H9 (cell line): ENCODE results near the gene CREB5. TPM values are rescaled to one million over a fixed set of nuclear protein-coding genes. Genes with fewer than 3 reads are reported as not detected.

ENCODE experiments used
- DNase-seq: peaks from one replicate; pipeline ENCODE4 v3.0.0-alpha.2; 2017
- H2AFZ ChIP-seq: one replicate; pipeline ENCODE4 v1.6.1; 2013; ENCODE audit warnings: mild to moderate bottlenecking, low read length, control low read depth, moderate library complexity
- H2AK5ac ChIP-seq: 2 replicates; pipeline ENCODE4 v1.6.1; 2013; ENCODE audit warnings: low read length, control low read depth, mixed read lengths; ENCODE audit not compliant: insufficient read length
- H2BK120ac ChIP-seq: one replicate; pipeline ENCODE4 v1.6.1; 2013; ENCODE audit warnings: low read depth, mild to moderate bottlenecking, low read length, control low read depth, inconsistent platforms; ENCODE audit not compliant: poor library complexity, severe bottlenecking
- H2BK12ac ChIP-seq: 2 replicates; pipeline ENCODE4 v1.6.1; 2013; ENCODE audit warnings: low read length, control low read depth, mixed read lengths, low read depth; ENCODE audit not compliant: insufficient read length
- H2BK15ac ChIP-seq: 2 replicates; pipeline ENCODE4 v1.6.1; 2013; ENCODE audit warnings: low read depth, low read length, control low read depth
- H2BK20ac ChIP-seq: one replicate; pipeline ENCODE4 v1.6.1; 2013; ENCODE audit warnings: low read depth, mild to moderate bottlenecking, low read length, control low read depth, inconsistent platforms; ENCODE audit not compliant: poor library complexity, severe bottlenecking
- H2BK5ac ChIP-seq: 2 replicates; pipeline ENCODE4 v1.6.1; 2013; ENCODE audit warnings: low read length, control low read depth, mixed read lengths; ENCODE audit not compliant: insufficient read length
- H3K14ac ChIP-seq: 2 replicates; pipeline ENCODE4 v1.6.1; 2013; ENCODE audit warnings: low read length, control low read depth; ENCODE audit not compliant: insufficient read depth
- H3K18ac ChIP-seq: 2 replicates; pipeline ENCODE4 v1.6.1; 2013; ENCODE audit warnings: low read depth, mild to moderate bottlenecking, mixed read lengths, low read length, control low read depth; ENCODE audit not compliant: insufficient read length
- H3K23ac ChIP-seq: 2 replicates; pipeline ENCODE4 v1.6.1; 2013; ENCODE audit warnings: low read length, control low read depth, mixed read lengths, low read depth; ENCODE audit not compliant: insufficient read length
- H3K23me2 ChIP-seq: 2 replicates; pipeline ENCODE4 v1.6.1; 2013; ENCODE audit warnings: low read depth, mild to moderate bottlenecking, mixed read lengths, low read length, control low read depth; ENCODE audit not compliant: insufficient read length, poor library complexity, severe bottlenecking
- H3K27ac ChIP-seq: 2 replicates; pipeline ENCODE4 v1.5.1; 2013; ENCODE audit warnings: low read length, control low read depth, mixed read lengths, low read depth; ENCODE audit not compliant: insufficient read length
- H3K27me3 ChIP-seq: 2 replicates; pipeline ENCODE4 v1.6.1; 2013; ENCODE audit warnings: low read length, control low read depth, inconsistent platforms; ENCODE audit not compliant: insufficient read depth
- H3K4ac ChIP-seq: 2 replicates; pipeline ENCODE4 v1.6.1; 2013; ENCODE audit warnings: low read depth, mild to moderate bottlenecking, control low read depth, inconsistent platforms, low read length, moderate library complexity
- H3K4me1 ChIP-seq: 2 replicates; pipeline ENCODE4 v1.6.1; 2013; ENCODE audit warnings: low read length, control low read depth, inconsistent platforms; ENCODE audit not compliant: insufficient read depth
- H3K4me2 ChIP-seq: 2 replicates; pipeline ENCODE4 v1.6.1; 2013; ENCODE audit warnings: low read length, control low read depth, mixed read lengths; ENCODE audit not compliant: insufficient read length, insufficient read depth
- H3K56ac ChIP-seq: 2 replicates; pipeline ENCODE4 v1.6.1; 2013; ENCODE audit warnings: low read depth, mild to moderate bottlenecking, mixed read lengths, low read length, control low read depth; ENCODE audit not compliant: insufficient read length
- H3K79me1 ChIP-seq: 2 replicates; pipeline ENCODE4 v1.6.1; 2013; ENCODE audit warnings: low read depth, mild to moderate bottlenecking, moderate library complexity, low read length, control low read depth, inconsistent platforms; ENCODE audit not compliant: insufficient read depth, poor library complexity, severe bottlenecking
- H3K79me2 ChIP-seq: 2 replicates; pipeline ENCODE4 v1.6.1; 2013; ENCODE audit warnings: low read length, control low read depth, inconsistent platforms; ENCODE audit not compliant: insufficient read depth
- H3K9ac ChIP-seq: 2 replicates; pipeline ENCODE4 v1.6.1; 2013; ENCODE audit warnings: low read length, control low read depth, mixed read lengths; ENCODE audit not compliant: insufficient read length; ENCODE audit errors: extremely low read depth
- H3K9me3 ChIP-seq: one replicate; pipeline ENCODE4 v1.6.1; 2013; ENCODE audit warnings: low read depth, low read length, inconsistent platforms; ENCODE audit not compliant: control insufficient read depth
- H3T11ph ChIP-seq: one replicate; pipeline ENCODE4 v1.6.1; 2013; ENCODE audit warnings: mild to moderate bottlenecking, low read length, control low read depth, inconsistent platforms
- H4K20me1 ChIP-seq: one replicate; pipeline ENCODE4 v1.6.1; 2013; ENCODE audit not compliant: control insufficient read depth, insufficient read length, insufficient read depth
- H4K5ac ChIP-seq: 2 replicates; pipeline ENCODE4 v1.6.1; 2013; ENCODE audit warnings: low read depth, mild to moderate bottlenecking, mixed read lengths, low read length, control low read depth; ENCODE audit not compliant: insufficient read length
- H4K8ac ChIP-seq: replicated peaks from 2 replicates; pipeline ENCODE4 v1.6.1; 2013; ENCODE audit warnings: low read length, control low read depth, mixed read lengths, low read depth; ENCODE audit not compliant: insufficient read length
- H4K91ac ChIP-seq: 2 replicates; pipeline ENCODE4 v1.6.1; 2013; ENCODE audit warnings: low read depth, mild to moderate bottlenecking, moderate library complexity, mixed read lengths, low read length, control low read depth; ENCODE audit not compliant: insufficient read length
- H3K27ac Mint-ChIP-seq, 3 experiments: 2 replicates in 2 of 3; 3 replicates in 1 of 3; pipeline ENCODE4 v1.8.0; 2020 to 2021; ENCODE audit warnings: mixed read lengths in 3 of 3, mild to moderate bottlenecking in 1 of 3, moderate library complexity in 1 of 3
- H3K27me3 Mint-ChIP-seq: 2 replicates; pipeline ENCODE4 v1.8.0; 2021; ENCODE audit warnings: low read depth, mild to moderate bottlenecking, moderate library complexity, mixed read lengths
- H3K36me3 Mint-ChIP-seq, 3 experiments: 2 replicates in 2 of 3; 3 replicates in 1 of 3; pipeline ENCODE4 v1.8.0; 2020 to 2021; ENCODE audit warnings: low read depth in 3 of 3, mixed read lengths in 3 of 3; ENCODE audit not compliant: insufficient read depth in 1 of 3
- H3K4me1 Mint-ChIP-seq, 2 experiments: 2 replicates each; pipeline ENCODE4 v1.8.0; 2020; ENCODE audit warnings: mixed read lengths in 2 of 2
- H3K4me3 Mint-ChIP-seq, 2 experiments: 2 replicates in 1 of 2; 3 replicates in 1 of 2; pipeline ENCODE4 v1.8.0; 2020 to 2021; ENCODE audit warnings: mild to moderate bottlenecking in 2 of 2, mixed read lengths in 2 of 2, moderate library complexity in 1 of 2
- H3K9me3 Mint-ChIP-seq, 2 experiments: 2 replicates in 1 of 2; 3 replicates in 1 of 2; pipeline ENCODE4 v1.8.0; 2020; ENCODE audit warnings: mild to moderate bottlenecking in 2 of 2, mixed read lengths in 2 of 2, moderate library complexity in 1 of 2
- CTCF ChIP-seq: fragments of 200-600 bp; sonication (generic); conservative IDR thresholded peaks from 3 replicates; pipeline ENCODE4 v1.8.0; 2021; ENCODE audit warnings: antibody characterized with exemption, mild to moderate bottlenecking
- WGBS: extraction: QIAGEN DNeasy Blood & Tissue Kit; methylation state at CpG from one replicate; pipeline ENCODE4 v1.1.7; 2013; ENCODE audit warnings: missing lambda C conversion rate, low lambda C conversion rate, mixed read lengths; ENCODE audit not compliant: insufficient read length; ENCODE audit errors: extremely low coverage; 5-methylcytosine and 5-hydroxymethylcytosine counted together
- total RNA-seq: library from RNA; stranded (reverse); gene quantifications from 2 replicates; pipeline ENCODE4 v1.2.1, GENCODE V29; 2021

The CREB5 gene
- total RNA-seq, 1 experiment from 2014 or later, result 4.0 TPM

- H2BK12ac ChIP-seq, result no peak overlapping the region
- WGBS, result no CpG with 5 or more reads among the region's 4 CpGs
Observed at GRCh38 chr7:28669330-28669729, 257.0 kb downstream of the CREB5 start.

More at GRCh38 chr7:28669330-28669729, 257.0 kb downstream of the CREB5 start:
- Histone ChIP-seq H3K14ac (no peak overlapping the region), H2AFZ (no peak overlapping the region), H2BK120ac (no peak overlapping the region), H3K4me2 (no peak overlapping the region), H3K23me2 (no peaks in the 10 kb centered on the region), H3K9ac (no peak overlapping the region), H3K4me1 (peaks cover 3% of the 10 kb centered on the region; the same call in 1 of the 2 replicates), H3T11ph (no peak overlapping the region), H2AK5ac (no peak overlapping the region), H4K8ac (no peak overlapping the region), H3K27me3 (no peaks in the 10 kb centered on the region), H3K27ac (no peak overlapping the region), H4K91ac (no peak overlapping the region), H3K4ac (no peak overlapping the region), H4K5ac (no peak overlapping the region), H3K23ac (no peak overlapping the region), H2BK5ac (no peak overlapping the region), H3K18ac (no peak overlapping the region), H3K56ac (no peak overlapping the region), H2BK20ac (no peak overlapping the region), H3K79me1 (no peaks in the 10 kb centered on the region), H3K79me2 (no peaks in the 10 kb centered on the region), H2BK15ac (no peak overlapping the region), H3K9me3 (no peaks in the 10 kb centered on the region), H4K20me1 (no peaks in the 10 kb centered on the region)
- peaks cover 19 to 20% of the 10 kb centered on the region in 2 experiments for H3K4me1 Mint-ChIP-seq
- H3K27ac Mint-ChIP-seq, result no peak overlapping the region
- no peak overlapping the region for H3K4me3 Mint-ChIP-seq
- H3K9me3 Mint-ChIP-seq, result no peaks in the 10 kb centered on the region
- H3K27me3 Mint-ChIP-seq, result no peaks in the 10 kb centered on the region
- no peaks in the 10 kb centered on the region for H3K36me3 Mint-ChIP-seq
- no peak for TF ChIP-seq CTCF
- DNase-seq, result no peak
